GM18517 (cell line): ENCODE results near the gene JPH2.
A peak's percentile ranks its signal among the peaks of the same experiment; 100 is the strongest.
"Not testable (repeated sequence)": the region's sequence is repeated elsewhere in the genome, so short reads cannot be mapped to it uniquely, and the experiment has no call there.

Source experiments
- ATAC-seq: cut with Tn5 transposase; IDR thresholded peaks from one replicate; pipeline ENCODE4 v1.9.1; 2021; ENCODE audit warnings: mild to moderate bottlenecking, moderate library complexity; ENCODE audit not compliant: unreplicated experiment

JPH2 gene

DNA sequence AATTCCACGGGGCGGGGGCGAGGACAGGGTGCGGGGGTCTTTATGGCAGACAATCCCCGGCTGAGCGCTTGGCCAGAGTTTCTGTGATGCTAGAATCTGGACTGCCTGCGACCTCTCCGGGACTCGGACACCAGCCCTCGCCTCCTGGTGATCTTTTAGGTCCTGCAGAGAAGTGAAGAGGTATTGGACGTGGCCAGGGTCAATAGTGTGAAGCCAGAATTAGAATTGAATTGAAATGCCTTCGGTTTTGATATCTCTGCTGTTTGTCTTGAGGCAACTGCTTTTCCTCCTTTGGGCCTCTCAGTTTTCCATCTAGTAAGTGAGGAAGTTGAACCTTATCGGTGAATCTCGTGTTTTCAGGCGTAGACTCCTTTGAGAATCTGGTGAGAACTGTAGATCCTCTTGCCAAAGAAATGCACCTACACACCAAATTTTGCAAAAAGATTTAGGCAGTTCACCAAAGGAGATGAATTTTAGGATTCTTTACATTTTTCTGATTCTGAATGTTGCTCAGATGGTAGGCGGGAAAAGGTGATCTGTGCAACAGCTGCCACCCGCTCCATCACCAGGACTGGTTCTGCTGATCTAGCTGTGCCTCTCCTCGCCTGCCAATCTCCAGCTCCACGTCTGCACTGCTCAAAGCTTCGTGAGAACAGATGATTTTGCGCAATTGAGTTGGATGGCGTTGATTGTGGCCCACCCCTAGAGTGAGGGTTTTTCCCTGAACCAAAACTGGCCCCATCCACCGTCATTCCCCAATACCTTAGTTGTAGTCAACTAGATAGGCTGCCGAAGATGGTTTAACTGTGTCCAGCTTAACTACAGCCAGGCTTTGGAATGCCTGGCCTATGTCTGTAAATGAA lies 24.4 kb upstream of the JPH2 start:
- peak; percentile 8 for ATAC-seq

DNA sequence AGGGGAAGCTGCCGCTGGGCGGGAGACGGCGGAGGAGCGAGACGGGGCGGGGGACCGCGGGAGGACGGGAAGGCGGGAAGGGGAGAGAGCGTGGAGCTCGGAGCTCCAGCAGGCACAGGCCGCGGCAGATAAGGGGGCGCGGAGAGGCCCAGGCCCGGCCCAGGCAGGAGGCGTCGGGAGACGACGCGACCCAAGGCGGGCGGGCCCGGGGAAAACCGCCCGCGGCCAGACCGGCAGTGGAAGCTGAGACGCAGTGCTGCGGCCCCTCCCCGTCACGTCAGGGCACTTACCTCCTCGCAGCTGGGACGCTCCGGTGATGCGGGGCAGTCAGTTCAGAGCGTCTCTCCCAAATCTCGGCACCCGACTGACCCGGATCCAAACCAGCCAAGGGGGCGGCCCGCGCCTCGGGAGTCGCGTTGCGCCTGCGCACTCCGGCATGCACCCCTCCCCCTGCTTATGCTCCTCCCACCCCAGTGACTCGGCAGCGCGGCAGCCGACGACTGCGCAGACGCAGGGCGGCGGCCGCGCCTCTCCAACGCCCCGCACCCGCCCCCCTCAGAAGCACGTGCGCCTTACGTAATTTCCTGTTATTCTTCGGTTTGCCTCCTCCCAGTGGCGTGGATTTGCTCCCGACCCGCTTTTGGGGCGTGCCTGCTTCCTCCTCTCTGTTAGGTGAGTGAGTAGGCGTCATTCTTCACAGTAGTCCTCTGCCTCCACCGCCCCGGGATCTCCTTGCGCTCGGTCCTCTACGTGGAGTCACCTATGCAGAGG lies 23.6 kb upstream of the JPH2 start, which contains the start of gene OSER1:
Gene OSER1, minus strand, starts transcription at position 366 of the 771 bp plus-strand sequence. CDS start 3,814 bp downstream, outside the sequence.
- peak; percentile 80 for ATAC-seq

DNA sequence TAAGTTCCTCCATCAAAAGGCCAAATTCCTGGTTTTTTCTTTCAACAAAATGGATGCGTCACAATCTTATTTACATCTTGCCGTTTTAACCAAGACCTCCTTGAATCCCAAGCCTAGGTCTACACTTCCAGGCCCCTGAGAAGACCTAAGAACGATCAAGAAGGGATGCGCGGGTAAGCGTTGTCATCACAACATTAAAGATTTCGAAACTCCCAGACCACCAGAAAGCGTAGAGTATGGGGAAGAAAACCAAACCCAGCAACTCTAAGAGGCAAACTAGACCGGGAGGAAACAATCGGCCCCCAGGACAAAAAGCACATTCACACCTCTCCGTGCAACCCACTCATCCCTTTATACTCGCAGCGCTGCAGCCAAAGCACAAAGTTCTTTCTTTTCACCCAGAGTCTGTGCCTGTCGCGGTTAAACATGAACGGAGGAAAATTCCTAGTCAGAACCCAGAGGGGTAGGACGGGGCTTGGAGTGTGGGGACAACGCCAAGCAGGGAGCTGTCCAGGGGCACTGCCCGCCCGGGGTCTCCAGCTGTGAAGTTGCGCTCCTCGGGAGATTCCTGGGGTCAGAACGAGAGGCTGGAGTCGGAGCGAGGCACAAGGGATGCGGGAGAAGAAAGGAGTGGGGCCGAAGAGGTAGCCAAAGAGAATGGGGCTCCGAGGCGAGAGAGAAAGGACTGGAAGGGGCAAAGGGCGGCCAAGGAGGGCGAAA lies 22.9 kb upstream of the JPH2 start:
- no peak for ATAC-seq

DNA sequence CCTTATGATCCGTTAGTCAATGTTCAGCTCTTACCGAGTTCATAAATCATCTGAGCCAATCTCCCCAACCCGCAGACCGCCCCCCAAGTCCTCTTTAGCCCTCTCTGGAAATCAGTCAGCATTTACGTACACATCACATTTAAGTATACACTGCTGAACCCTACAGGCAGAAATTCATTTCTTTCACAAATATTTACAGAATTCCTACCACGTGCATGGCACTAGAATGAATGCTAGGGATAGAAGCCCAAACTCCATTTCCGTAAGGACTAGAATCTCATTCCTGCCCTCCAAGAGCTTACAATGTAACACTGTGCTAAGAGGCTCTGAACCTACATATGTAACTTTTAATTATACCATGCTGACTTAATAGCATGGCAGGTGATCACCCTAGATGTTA lies 21.8 kb upstream of the JPH2 start:
- no peak for ATAC-seq

DNA sequence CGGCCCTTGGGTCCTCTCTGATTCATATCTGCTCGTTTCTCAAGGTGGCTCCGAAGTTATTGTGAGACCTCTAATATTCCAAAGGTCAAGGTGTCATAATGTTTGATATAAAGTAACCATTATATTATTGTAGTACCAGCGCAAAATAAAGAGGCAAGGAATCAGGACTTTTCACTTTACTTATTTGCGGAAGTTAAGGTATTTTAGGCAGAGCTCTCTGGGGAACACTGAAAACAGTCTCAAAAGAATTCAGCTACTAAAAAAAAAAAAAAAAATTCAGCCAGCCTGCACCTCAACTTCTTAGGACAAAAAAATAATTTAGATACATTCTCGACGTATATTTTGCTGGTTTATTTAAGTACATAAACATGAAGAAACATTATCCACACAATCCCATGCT lies 21.2 kb upstream of the JPH2 start:
- no peak for ATAC-seq

DNA sequence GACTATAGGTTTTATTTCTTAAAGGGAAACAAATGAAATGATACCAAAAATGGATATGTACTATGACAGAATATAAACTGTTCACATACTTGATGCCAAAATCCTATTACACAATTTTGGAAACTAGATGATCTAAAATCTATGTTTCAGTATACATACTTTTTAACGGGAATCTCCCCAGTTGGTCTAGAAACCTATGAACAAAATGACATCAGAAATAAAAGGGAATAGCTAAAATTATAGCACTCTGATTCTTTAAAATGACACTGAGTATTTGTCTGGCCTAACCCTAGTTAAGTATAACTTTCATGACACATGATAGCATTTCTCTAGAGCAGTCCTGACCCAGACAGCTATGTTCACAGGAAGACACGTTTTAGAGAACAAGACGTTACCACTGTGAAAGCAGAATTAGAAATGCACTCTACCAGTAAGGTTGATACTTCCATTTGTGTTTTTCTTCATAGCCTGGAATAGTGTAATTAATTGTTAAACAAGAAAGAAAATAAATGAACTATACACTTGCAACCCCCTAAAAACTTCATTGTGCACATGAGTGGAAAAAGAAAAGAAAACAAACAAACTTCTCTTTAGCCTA lies 20.2 kb upstream of the JPH2 start:
- no peak for ATAC-seq

DNA sequence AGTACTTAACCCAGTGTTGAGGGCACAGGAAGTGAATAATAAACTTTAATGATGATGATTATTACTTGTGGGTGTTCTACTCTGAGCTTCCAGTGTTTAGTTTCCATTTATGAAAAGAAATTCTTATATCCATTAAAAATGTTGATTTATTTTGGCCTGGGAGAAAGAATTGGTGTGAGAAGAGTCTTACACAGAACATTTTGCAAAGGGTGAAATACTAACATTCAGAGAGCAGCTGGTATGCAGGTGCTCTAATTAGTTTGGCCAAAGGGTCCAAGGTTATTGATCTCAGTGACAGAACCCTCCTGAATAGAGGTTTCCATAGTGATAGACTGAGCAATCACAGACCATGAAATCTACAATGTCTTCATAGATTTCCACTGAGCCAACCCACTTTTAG lies 19.1 kb upstream of the JPH2 start:
- ATAC-seq: no peak

DNA sequence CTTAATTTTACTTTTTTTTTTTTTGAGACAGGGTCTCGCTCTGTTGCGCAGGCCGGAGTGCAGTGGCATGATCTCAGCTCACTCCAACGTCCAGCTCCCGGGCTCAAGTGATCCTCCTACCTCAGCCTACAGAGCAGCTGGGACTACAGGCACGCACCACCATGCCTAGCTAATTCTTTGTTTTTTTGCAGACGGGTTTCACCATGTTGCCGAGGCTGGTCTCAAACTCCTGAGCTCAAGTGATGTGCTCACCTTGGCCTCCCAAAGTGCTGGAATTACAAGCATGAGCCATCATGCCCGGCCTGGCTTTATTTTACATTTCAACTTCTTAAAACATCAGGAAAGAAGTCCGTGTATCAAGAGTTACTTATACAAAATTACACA lies 17.8 kb upstream of the JPH2 start:
- ATAC-seq: no peak

DNA sequence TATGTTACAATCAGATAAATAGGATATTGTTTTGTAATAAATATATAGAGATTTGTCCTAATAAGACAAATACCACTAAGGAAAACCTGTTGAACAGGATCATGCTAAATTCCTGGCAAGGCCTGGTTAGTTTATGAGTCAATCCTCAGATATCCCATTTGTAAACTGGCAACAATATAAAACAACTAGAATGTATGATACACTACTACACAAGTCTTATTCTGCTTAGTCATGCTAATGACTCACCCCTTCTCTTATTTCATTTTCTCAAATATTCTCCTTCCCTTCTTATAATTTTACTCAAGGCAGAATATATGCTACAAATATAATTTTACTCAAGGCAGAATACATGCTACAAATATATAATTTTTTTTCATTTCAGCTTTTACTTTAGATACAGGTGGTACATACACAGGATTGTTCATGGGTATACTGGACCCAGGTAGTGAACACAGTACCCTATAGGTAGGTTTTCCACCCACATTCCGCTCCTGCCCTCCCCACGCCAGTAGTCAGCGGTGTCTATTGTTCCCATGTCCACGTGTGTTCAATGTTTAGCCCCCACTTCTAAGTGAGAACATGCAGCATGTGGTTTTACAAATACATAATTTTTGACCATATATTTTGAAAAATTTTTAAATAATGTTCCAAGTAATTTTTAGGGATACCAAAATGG lies 17.3 kb upstream of the JPH2 start:
- no peak for ATAC-seq

DNA sequence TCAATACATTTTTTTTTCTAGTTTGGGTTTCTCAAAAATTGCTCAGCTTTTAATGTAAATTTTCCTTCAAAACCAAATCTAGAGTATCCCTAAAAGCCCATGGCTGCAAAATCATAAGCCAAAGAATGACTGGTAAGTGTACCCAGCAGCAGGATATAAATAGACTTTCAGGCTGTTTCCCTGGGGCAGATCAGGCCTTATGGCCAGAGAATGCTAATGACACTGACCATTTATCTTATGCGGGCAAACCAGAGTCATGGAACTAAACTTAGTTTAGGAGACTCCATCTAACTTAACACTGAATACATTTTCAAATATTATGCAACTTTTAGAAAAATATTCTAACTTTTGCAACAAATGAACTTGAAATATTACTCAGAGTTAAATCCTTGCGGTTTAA lies 16.2 kb upstream of the JPH2 start:
- ATAC-seq: no peak

DNA sequence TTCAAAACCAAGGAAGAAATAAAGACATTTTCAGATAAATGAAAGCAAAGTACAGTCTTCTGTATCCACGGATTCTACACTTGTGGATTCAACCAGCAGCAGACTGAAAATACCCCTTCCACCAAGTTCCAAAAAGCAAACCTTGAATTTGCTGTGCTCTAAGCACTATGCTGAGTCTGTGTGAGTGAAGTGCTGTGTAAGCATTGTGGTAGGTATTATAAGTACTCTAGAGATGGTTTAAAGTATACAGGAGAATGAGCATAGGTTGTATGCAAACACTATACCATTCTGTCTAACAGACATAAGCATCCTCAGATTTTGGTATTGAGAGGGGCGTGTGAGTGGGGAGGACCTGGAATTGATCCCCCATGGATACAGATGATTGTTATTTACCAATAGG lies 14.0 kb upstream of the JPH2 start:
- no peak for ATAC-seq

DNA sequence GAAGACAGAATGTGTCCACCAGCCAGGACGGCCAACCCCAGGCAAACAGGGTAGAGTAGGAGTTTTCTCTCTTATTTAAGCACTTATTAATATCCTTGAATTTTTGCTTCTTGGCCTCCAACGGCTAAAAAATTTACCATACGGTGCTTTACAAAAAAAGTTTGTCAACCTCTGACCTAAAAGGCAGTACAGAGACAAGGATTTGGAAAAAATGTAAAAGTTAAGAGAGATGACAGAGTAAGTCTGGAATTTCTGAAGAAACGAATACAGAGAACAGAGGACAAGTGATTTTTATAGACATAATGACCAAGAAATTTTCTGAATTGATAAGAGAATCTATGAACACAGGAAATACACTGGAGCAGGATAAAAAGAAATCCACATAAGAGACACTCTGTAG lies 13.4 kb upstream of the JPH2 start:
- no peak for ATAC-seq

DNA sequence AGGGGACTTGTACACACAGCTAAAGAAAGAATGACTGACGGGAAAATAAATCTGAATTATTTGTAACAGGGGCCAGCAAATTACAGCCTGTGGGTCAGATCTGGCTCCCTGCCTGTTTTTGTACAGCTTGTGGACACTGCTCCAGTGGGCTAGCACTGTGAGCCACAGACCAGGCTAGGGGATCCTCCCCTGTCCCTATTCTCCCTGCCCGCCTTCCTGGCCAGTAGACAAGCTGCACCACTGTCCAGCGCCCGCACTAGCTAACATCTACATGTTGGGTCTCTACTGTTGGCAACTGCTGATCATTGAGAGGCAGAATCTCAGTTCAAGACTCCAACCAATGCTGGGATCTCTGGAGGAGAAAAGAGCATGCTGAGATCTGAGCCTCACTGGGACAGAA lies 12.9 kb upstream of the JPH2 start:
- no peak for ATAC-seq

DNA sequence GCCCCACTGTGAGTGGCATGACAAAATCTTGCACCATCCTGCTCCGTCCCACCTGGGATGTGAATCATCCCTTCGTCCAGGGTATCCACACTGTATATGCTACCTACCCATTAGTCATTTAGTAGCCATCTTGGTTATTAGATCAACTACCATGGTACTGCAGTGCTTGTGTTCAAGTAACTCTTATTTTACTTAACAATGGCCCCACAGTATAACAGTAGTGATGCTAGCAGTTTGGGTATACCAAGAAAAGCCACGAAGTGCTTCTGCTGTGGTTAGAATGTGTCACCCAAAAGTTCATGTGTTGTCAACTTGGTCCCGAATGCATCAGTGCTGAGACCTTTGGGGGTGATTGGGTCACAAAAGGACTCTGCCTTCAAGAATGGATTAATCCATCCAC lies 11.9 kb upstream of the JPH2 start:
- ATAC-seq: no peak

DNA sequence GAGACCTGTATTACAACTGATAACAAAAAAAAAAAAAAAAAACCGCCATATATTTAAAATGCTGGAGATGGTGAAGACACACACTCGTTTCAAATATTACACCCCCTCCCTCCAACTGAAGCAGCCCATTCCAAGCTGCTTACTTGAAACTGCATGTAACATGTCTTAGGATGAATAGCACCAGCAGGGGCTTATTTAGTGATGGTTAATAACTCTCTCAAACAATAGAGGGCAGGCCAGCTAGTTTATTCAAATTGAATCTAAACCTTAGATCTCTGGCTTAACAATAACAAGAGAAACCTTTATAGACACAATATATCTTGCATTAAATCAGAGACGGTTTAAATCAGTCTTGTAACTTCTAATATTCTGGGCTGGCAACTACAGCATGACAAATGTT lies 9.3 kb upstream of the JPH2 start:
- no peak for ATAC-seq

DNA sequence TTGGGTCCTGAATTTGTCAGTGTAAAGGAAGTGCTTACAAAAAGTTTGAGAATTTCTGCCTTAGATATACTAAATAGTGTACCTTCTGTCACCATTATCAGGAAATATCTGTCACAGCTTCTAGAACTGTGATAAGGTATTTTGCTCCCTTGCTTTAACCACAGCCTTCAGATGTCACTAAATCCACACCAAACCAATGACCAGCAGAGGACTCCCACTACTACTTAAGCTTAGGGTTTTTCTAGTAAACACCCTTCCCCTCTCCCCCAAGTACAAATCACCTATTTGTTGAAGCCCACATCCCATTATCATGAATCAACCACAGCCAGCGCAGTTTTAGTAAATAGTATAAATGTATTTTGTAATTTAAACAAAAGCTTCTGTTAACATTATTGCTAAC lies 8.6 kb upstream of the JPH2 start:
- no peak for ATAC-seq

DNA sequence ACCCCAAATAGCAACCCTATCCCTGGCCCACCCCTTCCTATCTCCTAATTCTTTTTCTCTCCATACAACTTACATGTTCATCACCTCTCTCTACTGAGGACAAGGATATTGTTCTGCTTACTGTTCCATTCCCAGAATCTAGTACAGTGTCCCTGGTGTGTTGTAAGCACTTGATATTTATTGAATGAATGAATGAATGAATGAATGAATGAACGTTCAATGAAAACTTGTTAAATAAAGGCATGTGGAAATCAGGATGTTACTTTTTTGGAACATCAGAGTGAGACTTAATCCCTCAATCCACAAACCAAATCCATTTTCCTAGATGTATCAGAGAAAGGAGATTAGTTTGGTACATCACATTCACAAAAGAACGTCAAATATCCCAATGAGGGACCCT lies 6.8 kb upstream of the JPH2 start:
- no peak for ATAC-seq

DNA sequence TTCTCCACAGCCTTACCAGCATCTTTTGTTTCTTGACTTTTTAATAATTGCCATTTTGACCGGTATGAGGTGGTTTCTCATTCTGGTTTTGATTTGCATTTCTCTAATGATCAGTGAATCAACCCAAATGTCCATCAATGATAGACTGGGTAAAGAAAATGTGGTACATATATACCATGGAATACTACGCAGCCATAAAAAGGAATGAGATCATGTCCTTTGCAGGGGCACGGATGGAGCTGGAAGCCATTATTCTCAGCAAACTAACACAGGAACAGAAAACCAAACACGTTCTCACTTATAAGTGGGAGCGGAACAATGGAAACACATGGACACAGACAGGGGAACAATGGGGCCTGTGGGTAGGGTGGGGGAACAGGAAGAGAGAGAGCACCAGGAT lies 4.7 kb upstream of the JPH2 start:
- ATAC-seq: not testable (repeated sequence)

DNA sequence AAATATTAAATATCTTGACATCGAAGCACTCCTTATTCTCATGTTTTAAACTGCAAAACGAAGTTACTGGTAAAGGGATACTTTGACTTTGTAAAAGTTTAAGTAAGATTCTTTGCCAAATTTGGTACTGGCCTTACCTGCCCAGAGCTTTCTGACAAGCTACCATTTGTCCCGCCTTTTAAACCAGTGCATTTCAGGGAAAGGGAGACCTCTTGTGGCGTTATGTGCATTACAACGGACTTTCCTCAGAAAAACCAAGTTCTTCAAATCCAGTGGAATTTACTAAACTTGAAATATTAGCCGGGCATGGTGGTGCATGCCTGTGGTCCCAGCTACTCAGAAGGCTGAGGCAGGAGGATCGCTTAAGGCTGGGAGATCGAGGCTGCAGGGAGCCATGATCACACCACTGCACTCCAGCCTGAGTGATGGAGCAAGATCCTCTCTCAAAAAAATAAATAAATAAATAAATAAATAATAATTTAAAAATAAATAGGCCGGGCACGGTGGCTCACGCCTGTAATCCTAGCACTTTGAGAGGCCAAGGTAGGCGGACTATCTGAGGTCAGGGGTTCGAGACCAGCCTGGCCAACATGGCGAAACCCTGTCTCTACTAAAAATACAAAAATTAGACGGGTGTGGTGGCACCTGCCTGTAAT lies 3.3 kb upstream of the JPH2 start:
- ATAC-seq: not testable (repeated sequence)

DNA sequence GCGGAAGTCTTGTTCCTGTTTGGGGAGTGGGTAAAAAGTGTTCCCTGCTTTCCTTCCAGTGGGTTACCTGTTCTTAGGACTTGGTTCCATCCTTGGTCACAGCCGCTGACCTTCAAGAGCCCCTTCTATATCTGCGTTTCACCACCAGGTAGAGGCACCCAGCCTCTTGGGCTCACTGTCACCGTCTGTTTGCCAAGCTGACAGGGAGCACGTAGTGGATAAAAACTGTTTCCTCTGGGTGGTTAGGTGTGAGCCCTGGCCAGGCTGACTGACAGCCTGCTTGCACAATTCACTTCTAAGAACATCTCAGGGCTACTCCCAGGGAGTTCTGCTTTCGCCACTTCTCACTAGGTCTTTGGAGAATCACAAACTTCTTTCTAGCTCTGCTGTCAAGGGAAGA lies 1.8 kb upstream of the JPH2 start:
- ATAC-seq: no peak
